H1 (cell line): ENCODE results near the gene KLK6. TPM values are rescaled to one million over a fixed set of nuclear protein-coding genes. Genes with fewer than 3 reads are reported as not detected.
A peak's percentile ranks its signal among the peaks of the same experiment; 100 is the strongest.

Source experiments
- CTCF ChIA-PET: fragments of 300-600 bp; sonication (Branson Sonifier 250); formaldehyde crosslinking; loops from one replicate; lab custom pipeline; 2021; ENCODE audit not compliant: partially characterized antibody; lab: Charles Lee
- POLR2A ChIA-PET: fragments of 300-600 bp; sonication (Branson Sonifier 250); formaldehyde crosslinking; loops from one replicate; lab custom pipeline; 2021; ENCODE audit warnings: inconsistent platforms; ENCODE audit not compliant: partially characterized antibody; lab: Charles Lee
- DNase-seq, 2 experiments: peaks; one replicate each; pipeline versions ENCODE4 v3.0.0 to v3.0.0-alpha.2; 2010 to 2022; ENCODE audit warnings: low spot score in 2 of 2, low read depth in 1 of 2, mixed read lengths in 1 of 2
- FAIRE-seq: peaks from 2 replicates; lab custom pipeline; 2011; peaks lifted over from hg19 to GRCh38; lab: Jason Lieb, UNC
- H2AFZ ChIP-seq: 2 replicates; pipeline ENCODE4 v1.8.1; 2012; ENCODE audit warnings: low read length, inconsistent platforms
- H2AK5ac ChIP-seq: 2 replicates; pipeline ENCODE4 v1.6.1; 2013; ENCODE audit warnings: low read depth, low read length
- H2BK120ac ChIP-seq: replicated peaks from 2 replicates; pipeline ENCODE3; 2013; ENCODE audit warnings: low read depth, low read length, inconsistent platforms
- H2BK12ac ChIP-seq: 2 replicates; pipeline ENCODE4 v1.6.1; 2013; ENCODE audit warnings: low read depth, low read length
- H2BK15ac ChIP-seq: 2 replicates; pipeline ENCODE4 v1.6.1; 2013; ENCODE audit warnings: low read length
- H2BK20ac ChIP-seq: 2 replicates; pipeline ENCODE4 v1.6.1; 2013; ENCODE audit warnings: low read length
- H2BK5ac ChIP-seq: 2 replicates; pipeline ENCODE4 v1.6.1; 2013; ENCODE audit warnings: low read depth, low read length
- H3K14ac ChIP-seq: 2 replicates; pipeline ENCODE4 v1.6.1; 2013; ENCODE audit warnings: inconsistent platforms; ENCODE audit not compliant: insufficient read length
- H3K18ac ChIP-seq: 2 replicates; pipeline ENCODE4 v1.6.1; 2013; ENCODE audit warnings: low read length; ENCODE audit errors: extremely low read depth
- H3K23ac ChIP-seq: 2 replicates; pipeline ENCODE4 v1.6.1; 2013; ENCODE audit warnings: inconsistent platforms; ENCODE audit not compliant: insufficient read length
- H3K23me2 ChIP-seq: 2 replicates; pipeline ENCODE4 v1.6.1; 2013; ENCODE audit warnings: low read depth, low read length
- H3K27ac ChIP-seq: 2 replicates; pipeline ENCODE4 v1.6.1; 2011; ENCODE audit warnings: low read depth, low read length, inconsistent platforms
- H3K27me3 ChIP-seq, 4 experiments: replicated peaks in 1 of 4; 1 replicate in 1 of 4; 2 replicates in 3 of 4; pipeline versions ENCODE4 v1.6.1 to v1.8.1; 2011 to 2013; ENCODE audit warnings: low read length in 3 of 4, mild to moderate bottlenecking in 3 of 4, inconsistent platforms in 2 of 4, mixed read lengths in 2 of 4, moderate library complexity in 1 of 4; ENCODE audit not compliant: control insufficient read depth in 3 of 4, insufficient read depth in 3 of 4; ENCODE audit errors: extremely low read depth in 1 of 4
- H3K36me3 ChIP-seq, 4 experiments: 2 replicates each; pipeline versions ENCODE4 v1.6.1 to v1.8.1; 2011 to 2013; ENCODE audit warnings: mild to moderate bottlenecking in 4 of 4, low read length in 3 of 4, moderate library complexity in 2 of 4, control low read depth in 1 of 4, inconsistent platforms in 1 of 4; ENCODE audit not compliant: insufficient read depth in 4 of 4, control insufficient read depth in 2 of 4
- H3K4ac ChIP-seq: replicated peaks from 2 replicates; pipeline ENCODE3; 2013; ENCODE audit warnings: low read length, low read depth, mixed read lengths, inconsistent platforms; ENCODE audit not compliant: insufficient read length
- H3K4me1 ChIP-seq, 4 experiments: replicated peaks in 1 of 4; 1 replicate in 1 of 4; 2 replicates in 3 of 4; pipeline versions ENCODE4 v1.6.1 to v1.8.1; 2011 to 2013; ENCODE audit warnings: low read length in 3 of 4, inconsistent platforms in 2 of 4, mixed read lengths in 1 of 4; ENCODE audit not compliant: insufficient read depth in 4 of 4, control insufficient read depth in 3 of 4
- H3K4me2 ChIP-seq, 2 experiments: 2 replicates each; pipeline versions ENCODE4 v1.6.1 to v1.8.1; 2011 to 2013; ENCODE audit warnings: low read depth in 2 of 2, low read length in 2 of 2, control low read depth in 1 of 2, inconsistent platforms in 1 of 2, mild to moderate bottlenecking in 1 of 2; ENCODE audit not compliant: insufficient read depth in 1 of 2
- H3K4me3 ChIP-seq, 4 experiments: fragments of 200-600, 300-600 bp in 1 of 4; sonication (generic), shearing (Covaris generic), sonication (Bioruptor Twin) in 1 of 4; 2 replicates each; pipeline versions ENCODE4 v1.5.1 to v1.8.1; 2011 to 2016; ENCODE audit warnings: low read length in 4 of 4, low read depth in 3 of 4, control low read depth in 2 of 4, inconsistent platforms in 2 of 4, mild to moderate bottlenecking in 2 of 4, mixed read lengths in 1 of 4, moderate library complexity in 1 of 4; ENCODE audit not compliant: insufficient read depth in 2 of 4; ENCODE audit errors: extremely low read depth in 1 of 4
- H3K56ac ChIP-seq: replicated peaks from 2 replicates; pipeline ENCODE3; 2013; ENCODE audit warnings: low read depth, mild to moderate bottlenecking, mixed read lengths, low read length, inconsistent platforms; ENCODE audit not compliant: insufficient read length
- H3K79me1 ChIP-seq: 2 replicates; pipeline ENCODE4 v1.6.1; 2013; ENCODE audit warnings: low read depth, low read length, control low read depth
- H3K79me2 ChIP-seq, 2 experiments: 2 replicates each; pipeline versions ENCODE4 v1.6.1 to v1.8.1; 2012 to 2013; ENCODE audit warnings: low read length in 2 of 2, mild to moderate bottlenecking in 2 of 2, inconsistent platforms in 1 of 2; ENCODE audit not compliant: insufficient read depth in 2 of 2, control insufficient read depth in 1 of 2
- H3K9ac ChIP-seq, 4 experiments: replicated peaks in 1 of 4; 1 replicate in 1 of 4; 2 replicates in 3 of 4; pipeline versions ENCODE4 v1.6.1 to v1.8.1; 2011 to 2013; ENCODE audit warnings: low read depth in 3 of 4, low read length in 3 of 4, control low read depth in 2 of 4, mild to moderate bottlenecking in 2 of 4, moderate library complexity in 2 of 4, inconsistent platforms in 1 of 4; ENCODE audit errors: extremely low read depth in 1 of 4
- H3K9me3 ChIP-seq, 2 experiments: 2 replicates each; pipeline versions ENCODE4 v1.6.1 to v1.8.1; 2012 to 2013; ENCODE audit warnings: mild to moderate bottlenecking in 2 of 2, moderate library complexity in 2 of 2, control low read depth in 1 of 2, inconsistent platforms in 1 of 2, low read depth in 1 of 2, low read length in 1 of 2, mixed read lengths in 1 of 2; ENCODE audit not compliant: insufficient read depth in 2 of 2
- H4K20me1 ChIP-seq, 2 experiments: replicated peaks in 1 of 2; 2 replicates each; pipeline versions ENCODE3 to v1.8.1; 2011 to 2013; ENCODE audit warnings: inconsistent platforms in 2 of 2, low read length in 2 of 2, mild to moderate bottlenecking in 1 of 2; ENCODE audit not compliant: insufficient read depth in 2 of 2, control insufficient read depth in 1 of 2
- H4K5ac ChIP-seq: 2 replicates; pipeline ENCODE4 v1.6.1; 2013; ENCODE audit warnings: low read length, low read depth, mixed read lengths, inconsistent platforms; ENCODE audit not compliant: insufficient read length
- H4K8ac ChIP-seq: 2 replicates; pipeline ENCODE4 v1.8.0; 2013; ENCODE audit warnings: mild to moderate bottlenecking, moderate library complexity, low read length, inconsistent platforms; ENCODE audit not compliant: insufficient read depth; ENCODE audit errors: extremely low read depth
- H4K91ac ChIP-seq: replicated peaks from 2 replicates; pipeline ENCODE3; 2013; ENCODE audit warnings: low read length, mixed read lengths, inconsistent platforms; ENCODE audit not compliant: insufficient read length
- KDM1A ChIP-seq: fragments of 200-600, 300-600 bp; sonication (generic); IDR thresholded peaks from 2 replicates; pipeline ENCODE4 v1.7.1; 2016; ENCODE audit warnings: mild to moderate bottlenecking, low read length, borderline replicate concordance
- MAFK ChIP-seq: IDR thresholded peaks from 2 replicates; pipeline ENCODE4 v1.6.1; 2012; ENCODE audit warnings: low read depth, mild to moderate bottlenecking, improper control_type of control experiment, low read length
- TEAD4 ChIP-seq: IDR thresholded peaks from 2 replicates; pipeline ENCODE4 v1.6.1; 2012; ENCODE audit warnings: low read depth, low read length, inconsistent platforms, mixed read lengths
- WGBS, 2 experiments: shearing (Covaris generic) in 1 of 2; methylation state at CpG; one replicate each; pipeline versions ENCODE4 v1.1.6 to v1.1.7; 2013 to 2015; ENCODE audit warnings: low lambda C conversion rate in 2 of 2, mixed read lengths in 2 of 2, inconsistent platforms in 1 of 2, low coverage in 1 of 2, missing lambda C conversion rate in 1 of 2; ENCODE audit not compliant: insufficient replicate concordance in 2 of 2, insufficient coverage in 1 of 2, insufficient read length in 1 of 2; ENCODE audit errors: extremely low coverage in 1 of 2, missing lambda C conversion rate in 1 of 2; 5-methylcytosine and 5-hydroxymethylcytosine counted together
- polyA plus RNA-seq, 7 experiments: library from polyadenylated mRNA; depleted of rRNA in 3 of 7; stranded (reverse) in 5 of 7; unstranded in 2 of 7; fragments of >200 nt in 5 of 7; fragments of 200-250 nt in 2 of 7; gene quantifications; 1 replicate in 5 of 7; 2 replicates in 1 of 7; 4 replicates in 1 of 7; pipeline versions ENCODE4 v1.2.1 to v1.2.3, GENCODE V29; 2011 to 2013; ENCODE audit warnings: missing spikeins in 2 of 7, mixed read lengths in 2 of 7
- total RNA-seq: library from RNA; stranded (reverse); fragmentation: NEBNext Ultra II Directional; extraction: Animal tissue kit (Norgen Biotek cat#: 25700); gene quantifications from 2 replicates; pipeline ENCODE4 v1.2.1, GENCODE V29; 2021
- TF ChIP-seq, protein P1 (sequence below): IDR thresholded peaks from 2 replicates; pipeline ENCODE4 v1.6.1; 2012; ENCODE audit warnings: inconsistent platforms

The KLK6 gene
- total and polyA plus RNA-seq, 2 of the 8 experiments (the other 6 are each of a cell fraction or from before 2014, with no cell fraction given) = 0.69 to 3.2 TPM

GRCh38 chr19:50916069-50916468 is 53.3 kb downstream of the KLK6 start:
- Histone ChIP-seq H3K23me2 (peaks cover 6% of the 10 kb centered on the region; the same call in 1 of the 2 replicates), H3K4ac (no peak overlapping the region), H3K14ac (no peak overlapping the region), H3K18ac (no peak overlapping the region), H3K9me3 (no peaks in the 10 kb centered on the region), H3K4me1 (peaks cover 0 to 6% (median 2%) of the 10 kb centered on the region in 4 experiments; a peak in 4 of 7 replicates), H4K5ac (no peak overlapping the region), H2BK12ac (no peak overlapping the region), H3K79me2 (no peaks in the 10 kb centered on the region), H3K4me3 (no peak overlapping the region), H4K91ac (no peak overlapping the region), H3K56ac (no peak overlapping the region), H3K4me2 (no peak overlapping the region), H2BK120ac (no peak overlapping the region), H2AFZ (no peak overlapping the region), H4K8ac (no peak overlapping the region), H2BK15ac (no peak overlapping the region), H3K9ac (no peak overlapping the region), H2BK20ac (no peak overlapping the region), H4K20me1 (no peaks in the 10 kb centered on the region), H3K79me1 (no peaks in the 10 kb centered on the region), H3K36me3 (no peaks in the 10 kb centered on the region), H3K23ac (no peak overlapping the region), H3K27ac (no peak overlapping the region), H2BK5ac (no peak overlapping the region), H2AK5ac (no peak overlapping the region), H3K27me3 (peaks cover 20 to 29% (median 24%) of the 10 kb centered on the region in 4 experiments)
- ChIA-PET POLR2A (no interaction called here), CTCF (interaction anchor here (0.6 to 0.7 kb wide), 2 partner anchors 10 to 15 kb away, joined by 3 read pairs; no protein-coding TSS in a partner anchor)
- TF ChIP-seq KDM1A (peak; percentile 83), MAFK (no peak), TEAD4 (no peak)
- TF ChIP-seq, protein P1, sequence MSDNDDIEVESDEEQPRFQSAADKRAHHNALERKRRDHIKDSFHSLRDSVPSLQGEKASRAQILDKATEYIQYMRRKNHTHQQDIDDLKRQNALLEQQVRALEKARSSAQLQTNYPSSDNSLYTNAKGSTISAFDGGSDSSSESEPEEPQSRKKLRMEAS = no peak
- WGBS, 2 experiments = 72% methylated on average over 2 of the region's 2 CpGs; no CpG with 5 or more reads in 1 of the 2 experiments
- FAIRE-seq (no peak), DNase-seq (no peak)
